ENCODE data around the gene STIMATE. TPM values are rescaled to one million over a fixed set of nuclear protein-coding genes. Genes with fewer than 3 reads are reported as not detected.
A peak's percentile ranks its signal among the peaks of the same experiment; 100 is the strongest.

Gene STIMATE
- total RNA-seq, 1 experiment from 2014 or later = 13.5 TPM

GRCh38 chr3:52896613-52897012 lies 735 bp downstream of the STIMATE start:
- no peaks in the 10 kb centered on the region for H3K9me3 Mint-ChIP-seq (ENCODE audit: unreplicated experiment)
- no peaks in the 10 kb centered on the region for H3K9me3 ChIP-seq
- H3K4me3 Mint-ChIP-seq (ENCODE audit: unreplicated experiment) = peak overlapping the region; percentile 87
- peak overlapping the region; percentile 63 for H3K27ac Mint-ChIP-seq (ENCODE audit: unreplicated experiment)
- H3K36me3 Mint-ChIP-seq (ENCODE audit: insufficient read depth, unreplicated experiment) = peaks cover 17% of the 10 kb centered on the region
- peak overlapping the region; percentile 82 for H3K4me3 ChIP-seq (ENCODE audit: low read depth, low read length)
- no TSS peak for BruUV-seq (replicated peaks)
- 0 out of 2 replicates have a peak, but pooled peaks cover 7% of the 10 kb centered on the region for H3K4me1 ChIP-seq
- intact Hi-C loops (cut with micrococcal nuclease; ENCODE audit: unreplicated experiment) = no loop called here
- H3K27me3 Mint-ChIP-seq (ENCODE audit: insufficient read depth, unreplicated experiment) = no peaks in the 10 kb centered on the region
- no peak for DNase-seq
- ChIA-PET CTCF (interaction anchor here (0.9 kb wide), 1 partner anchor 154 kb away, joined by 9 read pairs; no protein-coding TSS in a partner anchor), POLR2A (no interaction called here)
- peaks cover 15% of the 10 kb centered on the region for H3K4me1 Mint-ChIP-seq (ENCODE audit: low read depth, unreplicated experiment)
- no peaks in the 10 kb centered on the region for H3K27me3 ChIP-seq (replicated peaks; ENCODE audit: control insufficient read depth, insufficient read depth, low read length)
- no peak for TF ChIP-seq CTCF (IDR thresholded peaks at IDR 0.05; ENCODE audit: insufficient read depth in 1 of 2, low read depth in 1 of 2, low read length in 1 of 2, severe bottlenecking in 1 of 2, unreplicated experiment in 1 of 2)
- no peaks in the 10 kb centered on the region for H3K36me3 ChIP-seq (ENCODE audit: control insufficient read depth, insufficient read depth, low read length)

- H3K4me1 ChIP-seq = 0 out of 2 replicates have a peak, but pooled peaks cover 7% of the 10 kb centered on the region
- peak overlapping the region; percentile 63 for H3K27ac Mint-ChIP-seq (ENCODE audit: unreplicated experiment)
- no peaks in the 10 kb centered on the region for H3K27me3 ChIP-seq (replicated peaks; ENCODE audit: control insufficient read depth, insufficient read depth, low read length)
- DNase-seq = no peak
- CTCF ChIA-PET = no interaction called here
- TSS peak; percentile 10 for BruUV-seq (replicated peaks)
- H3K27me3 Mint-ChIP-seq (ENCODE audit: insufficient read depth, unreplicated experiment) = no peaks in the 10 kb centered on the region
- peaks cover 15% of the 10 kb centered on the region for H3K4me1 Mint-ChIP-seq (ENCODE audit: low read depth, unreplicated experiment)
- peak overlapping the region; percentile 87 for H3K4me3 Mint-ChIP-seq (ENCODE audit: unreplicated experiment)
- H3K9me3 Mint-ChIP-seq (ENCODE audit: unreplicated experiment) = no peaks in the 10 kb centered on the region
- H3K36me3 Mint-ChIP-seq (ENCODE audit: insufficient read depth, unreplicated experiment) = peaks cover 17% of the 10 kb centered on the region
- POLR2A ChIA-PET = no interaction called here
- peak overlapping the region; percentile 82; the same call in 1 of the 2 replicates for H3K4me3 ChIP-seq (ENCODE audit: low read depth, low read length)
- H3K36me3 ChIP-seq (ENCODE audit: control insufficient read depth, insufficient read depth, low read length) = no peaks in the 10 kb centered on the region
- no peaks in the 10 kb centered on the region for H3K9me3 ChIP-seq
- intact Hi-C loops (cut with micrococcal nuclease; ENCODE audit: unreplicated experiment) = no loop called here
- no peak for TF ChIP-seq CTCF (IDR thresholded peaks at IDR 0.05; ENCODE audit: insufficient read depth in 1 of 2, low read depth in 1 of 2, low read length in 1 of 2, severe bottlenecking in 1 of 2, unreplicated experiment in 1 of 2)
Observed at GRCh38 chr3:52896151-52896550, 1.2 kb downstream of the STIMATE start.

DNA sequence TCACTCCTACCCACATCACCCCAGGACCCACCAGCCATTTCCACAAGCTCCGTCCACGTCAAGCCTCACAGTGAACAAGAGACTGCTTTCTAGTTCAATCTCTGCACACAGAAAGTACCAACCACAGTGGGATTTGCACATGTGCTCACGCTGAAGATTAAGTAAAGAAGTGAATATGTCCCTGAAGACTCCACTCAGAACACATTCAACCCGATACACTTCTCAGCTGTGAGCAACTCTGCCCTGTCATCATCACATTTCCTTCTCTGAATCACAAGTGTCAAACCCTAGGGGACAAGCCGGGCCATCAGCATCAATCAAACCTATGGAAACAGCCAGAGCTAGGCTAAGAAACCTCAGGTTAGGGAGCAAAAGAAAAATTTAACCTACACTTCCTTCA lies 1.9 kb downstream of the STIMATE start:
- no peak for TF ChIP-seq CTCF (IDR thresholded peaks at IDR 0.05; ENCODE audit: insufficient read depth in 1 of 2, low read depth in 1 of 2, low read length in 1 of 2, severe bottlenecking in 1 of 2, unreplicated experiment in 1 of 2)
- ChIA-PET CTCF (no interaction called here), POLR2A (no interaction called here)
- H3K27ac Mint-ChIP-seq (ENCODE audit: unreplicated experiment) = peak overlapping the region; percentile 39
- no peaks in the 10 kb centered on the region for H3K9me3 Mint-ChIP-seq (ENCODE audit: unreplicated experiment)
- H3K27me3 Mint-ChIP-seq (ENCODE audit: insufficient read depth, unreplicated experiment) = no peaks in the 10 kb centered on the region
- H3K9me3 ChIP-seq = no peaks in the 10 kb centered on the region
- no TSS peak for BruUV-seq (replicated peaks)
- H3K36me3 ChIP-seq (ENCODE audit: control insufficient read depth, insufficient read depth, low read length) = no peaks in the 10 kb centered on the region
- DNase-seq = no peak
- H3K4me1 Mint-ChIP-seq (ENCODE audit: low read depth, unreplicated experiment) = peaks cover 15% of the 10 kb centered on the region
- no peaks in the 10 kb centered on the region for H3K27me3 ChIP-seq (replicated peaks; ENCODE audit: control insufficient read depth, insufficient read depth, low read length)
- 0 out of 2 replicates have a peak, but pooled peaks cover 7% of the 10 kb centered on the region for H3K4me1 ChIP-seq
- intact Hi-C loops (cut with micrococcal nuclease; ENCODE audit: unreplicated experiment) = no loop called here
- no peak overlapping the region for H3K4me3 ChIP-seq (ENCODE audit: low read depth, low read length)
- peaks cover 11% of the 10 kb centered on the region for H3K36me3 Mint-ChIP-seq (ENCODE audit: insufficient read depth, unreplicated experiment)
- H3K4me3 Mint-ChIP-seq (ENCODE audit: unreplicated experiment) = peak overlapping the region; percentile 46
